Right lung (tissue), 5 donors: ENCODE data around the gene CFP. TPM values are rescaled to one million over a fixed set of nuclear protein-coding genes. Genes with fewer than 3 reads are reported as not detected.
A peak's percentile ranks its signal among the peaks of the same experiment; 100 is the strongest.

Experiments used
- DNase-seq, 2 donors: peaks; one replicate each; pipeline ENCODE4 v3.0.0-alpha.2; 2013
- polyA plus RNA-seq, 5 donors: library from polyadenylated mRNA; unstranded; fragments of 120-200 nt; gene quantifications; one replicate each; pipeline versions ENCODE4 v1.2.1 to v1.2.3, GENCODE V29; 2013; ENCODE audit warnings: inconsistent platforms in 1 of 5, low replicate concordance in 1 of 5; ENCODE audit not compliant: insufficient read length in 5 of 5, insufficient read depth in 1 of 5

Gene CFP
- polyA plus RNA-seq, 5 donors = 3.0 to 7.3 (median 6.1) TPM

- no peak for DNase-seq
Measured at GRCh38 chrX:47643926-47644325, 14.2 kb upstream of the CFP start.

GRCh38 chrX:47638816-47639215 is 9.1 kb upstream of the CFP start:
- no peak for DNase-seq

- DNase-seq = peak; percentile 30 to 32
Measured at GRCh38 chrX:47637546-47638195, 7.9 kb upstream of the CFP start.

- DNase-seq = no peak
Measured at GRCh38 chrX:47634871-47635575, 5.3 kb upstream of the CFP start.

GRCh38 chrX:47633689-47634590 is 4.2 kb upstream of the CFP start:
- DNase-seq = no peak

- DNase-seq = no peak
Measured at GRCh38 chrX:47632666-47633065, 2.9 kb upstream of the CFP start.

- no peak for DNase-seq
Measured at GRCh38 chrX:47631676-47632075, 1.9 kb upstream of the CFP start.

GRCh38 chrX:47628982-47629381 is 748 bp downstream of the CFP start:
- DNase-seq = no peak

- DNase-seq = no peak
Measured at GRCh38 chrX:47625365-47625764, 4.4 kb downstream of the CFP start.

- DNase-seq = peak; percentile 42 to 57
Measured at GRCh38 chrX:47623540-47624027, 6.1 kb downstream of the CFP start.

GRCh38 chrX:47621851-47622250 is 7.9 kb downstream of the CFP start:
- DNase-seq = no peak

GRCh38 chrX:47620303-47620685 is 9.4 kb downstream of the CFP start:
- DNase-seq = no peak

GRCh38 chrX:47619486-47620302 is 10.0 kb downstream of the CFP start, which contains the start of gene SYN1:
SYN1 (minus strand) TSS chrX:47619857; CDS start chrX:47619728, 129 bp downstream.
- peak; percentile 80 to 81 for DNase-seq

GRCh38 chrX:47618923-47619485 is 10.7 kb downstream of the CFP start:
- no peak for DNase-seq

- DNase-seq = no peak
Measured at GRCh38 chrX:47614618-47615017, 15.1 kb downstream of the CFP start.

- DNase-seq = no peak
Measured at GRCh38 chrX:47613082-47613481, 16.6 kb downstream of the CFP start.

- no peak for DNase-seq
Measured at GRCh38 chrX:47612418-47612817, 17.3 kb downstream of the CFP start.

GRCh38 chrX:47611926-47612325 is 17.8 kb downstream of the CFP start:
- no peak for DNase-seq

GRCh38 chrX:47611489-47611888 is 18.2 kb downstream of the CFP start:
- no peak for DNase-seq

GRCh38 chrX:47610511-47610910 is 19.2 kb downstream of the CFP start:
- DNase-seq = no peak
